H54 (cell line): Measurements from ENCODE around the gene ITGAD.

Source experiments
- DNase-seq: peaks from one replicate; pipeline ENCODE4 v3.0.0; 2011; ENCODE audit warnings: low spot score, mixed read lengths; ENCODE audit not compliant: insufficient read length
- FAIRE-seq: peaks from 3 replicates; lab custom pipeline; 2011; peaks lifted over from hg19 to GRCh38; lab: Jason Lieb, UNC
- POLR2A ChIP-seq: IDR thresholded peaks from 2 replicates; pipeline ENCODE4 v1.6.1; 2011; ENCODE audit warnings: low read depth, mild to moderate bottlenecking, low read length

ITGAD gene

DNA sequence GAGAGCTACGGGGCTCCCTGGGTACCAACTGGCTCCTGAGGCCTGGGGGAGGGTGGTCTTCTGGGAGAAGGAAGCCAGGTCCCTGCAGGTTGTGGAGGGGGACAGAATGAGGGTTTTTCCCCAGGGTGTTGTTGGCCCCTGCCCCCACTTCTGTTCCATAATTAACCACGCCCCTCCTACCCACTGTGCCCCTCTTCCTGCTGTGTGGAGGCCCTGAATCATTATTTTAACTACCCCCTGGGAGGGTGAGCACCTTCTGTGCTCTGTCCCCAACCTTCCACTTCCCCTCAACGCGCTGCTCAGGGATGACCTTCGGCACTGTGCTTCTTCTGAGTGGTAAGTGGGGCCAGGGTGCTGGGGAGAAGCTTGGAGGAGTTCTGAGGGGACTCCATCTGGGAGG lies at the start of gene ITGAD:
Gene ITGAD (plus strand): TSS at position 280 of the 400 bp plus-strand sequence. CDS start 26 bp downstream, at position 306.
- FAIRE-seq, result no peak
- no peak for DNase-seq
- no peak for TF ChIP-seq POLR2A

DNA sequence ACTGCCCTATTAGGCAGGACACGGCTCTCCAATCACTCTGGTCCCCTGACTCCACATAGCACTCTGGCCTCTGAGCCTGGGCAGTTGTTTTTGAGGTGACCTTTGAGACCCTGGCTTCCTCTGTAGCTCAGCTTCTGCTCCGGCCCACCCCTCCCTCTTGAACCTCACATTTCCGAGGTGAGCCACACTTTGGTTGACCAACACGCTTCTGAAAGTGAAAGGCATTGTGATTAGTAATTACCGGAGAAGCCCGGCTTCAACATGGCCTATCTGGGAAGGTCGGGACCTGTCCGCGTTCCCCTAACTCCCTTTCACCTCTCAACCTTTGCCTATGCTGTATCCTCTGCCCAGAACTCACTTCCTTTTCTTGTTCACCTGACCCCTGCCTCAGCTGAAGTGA lies 48.4 kb upstream of the ITGAD start:
- no peak for FAIRE-seq
- DNase-seq, result no peak

DNA sequence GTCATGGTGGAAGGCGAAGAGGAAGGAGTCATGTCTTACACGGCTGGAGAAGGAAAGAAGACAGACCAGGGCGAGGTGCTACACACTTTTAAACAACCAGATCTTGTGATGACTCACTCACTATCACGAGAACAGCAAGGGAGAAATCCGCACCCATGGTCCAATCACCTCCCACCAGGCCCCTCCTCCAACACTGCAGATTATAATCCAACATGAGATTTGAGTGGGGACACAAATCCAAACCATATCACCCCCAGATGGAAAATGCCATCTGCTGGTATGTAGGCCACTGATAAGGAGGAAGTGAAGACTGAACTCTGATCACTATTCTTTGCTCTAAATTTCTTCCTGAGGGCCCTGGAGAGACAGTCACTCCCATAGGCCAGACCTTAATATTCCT lies 45.7 kb upstream of the ITGAD start:
- no peak for TF ChIP-seq POLR2A
- FAIRE-seq (no peak), DNase-seq (no peak)

More for the DNA sequence above, 48.4 kb upstream of the ITGAD start:
- TF ChIP-seq POLR2A, result no peak

DNA sequence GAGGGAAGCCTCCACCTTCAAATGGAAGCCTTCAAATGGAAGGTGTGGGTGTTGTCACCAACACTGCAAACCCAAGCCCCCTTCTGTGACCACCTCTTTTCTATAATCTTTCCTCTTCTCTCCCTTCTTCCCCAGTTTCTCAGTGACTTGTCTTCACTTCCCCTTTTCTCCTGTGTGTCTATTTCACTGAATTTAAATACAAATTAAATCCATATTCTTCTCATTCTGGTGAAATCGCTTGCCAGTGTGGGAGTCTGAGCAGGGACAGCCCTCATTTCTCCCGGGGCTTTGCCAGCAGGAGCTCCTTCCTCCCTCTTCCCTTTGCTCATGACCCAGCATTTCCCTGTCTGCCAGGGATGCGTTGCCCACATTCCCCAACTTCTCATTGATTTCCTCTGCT lies 44.6 kb upstream of the ITGAD start:
- FAIRE-seq (no peak), DNase-seq (no peak)
- no peak for TF ChIP-seq POLR2A

DNA sequence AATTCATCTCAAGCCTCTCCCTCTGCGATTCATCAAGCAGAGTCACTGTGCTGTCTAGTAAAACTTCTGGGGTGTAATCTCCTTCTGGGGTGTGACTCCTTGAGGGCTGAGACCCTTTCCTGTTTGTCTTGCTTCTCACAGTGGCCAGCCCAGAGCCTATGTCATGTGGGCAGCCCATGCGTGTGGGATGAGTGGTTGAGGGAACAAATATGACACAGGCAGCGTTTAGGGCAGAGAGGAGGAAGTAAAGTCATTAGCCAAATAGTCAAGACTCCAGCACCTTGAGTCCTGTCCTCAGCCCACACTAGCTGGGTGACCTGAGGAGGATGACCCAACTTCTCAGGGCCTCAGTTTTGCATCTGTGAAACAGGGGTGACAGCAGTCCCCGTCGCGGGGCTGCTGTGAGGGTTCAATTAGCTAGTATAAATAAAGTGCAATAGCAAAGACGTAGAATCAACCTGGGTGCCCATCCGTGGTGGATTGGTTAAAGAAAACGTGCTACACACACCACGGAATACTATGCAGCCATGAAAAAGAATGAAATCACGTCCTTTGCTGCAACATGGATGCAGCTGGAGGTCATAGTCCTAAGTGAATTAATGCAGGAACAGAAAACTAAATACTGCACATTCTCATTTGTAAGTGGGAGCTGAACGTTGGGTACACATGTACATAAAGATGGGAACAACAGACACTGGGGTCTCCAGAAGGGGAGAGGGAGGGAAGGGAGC lies 42.7 kb upstream of the ITGAD start:
- no peak for FAIRE-seq

DNA sequence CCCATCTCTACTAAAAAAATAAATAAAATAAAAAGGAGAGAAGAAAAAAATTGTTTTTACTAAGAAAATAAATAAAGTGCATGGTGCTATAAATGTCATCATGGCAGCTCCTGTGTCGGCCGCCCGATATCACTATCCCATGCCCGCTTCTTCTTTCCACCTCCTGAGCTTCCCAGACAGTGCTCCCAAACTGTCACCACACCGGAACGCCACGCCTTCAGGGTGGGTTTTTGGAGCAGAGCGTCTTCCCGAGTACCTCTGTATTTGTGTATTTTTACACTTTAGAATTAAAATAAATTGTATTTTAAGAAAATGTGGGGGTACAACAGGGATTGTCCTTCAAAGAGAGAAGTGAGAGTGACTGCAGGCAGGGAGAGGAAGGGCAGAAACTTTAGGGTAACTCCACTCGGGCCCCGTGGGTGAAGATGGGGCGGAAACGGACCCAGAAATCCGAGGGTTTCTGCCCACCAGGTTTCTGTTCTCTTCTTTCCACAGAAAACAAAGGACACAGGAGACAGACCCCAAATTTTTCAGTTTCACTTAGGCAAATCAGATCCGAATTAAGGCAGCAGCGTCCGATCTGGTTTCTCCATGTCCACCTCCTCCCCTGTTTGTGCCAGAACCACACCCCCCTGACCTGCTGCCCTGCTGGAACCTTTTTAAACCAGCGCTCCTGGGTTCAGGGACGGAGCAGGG lies 41.7 kb upstream of the ITGAD start:
- DNase-seq (no peak), FAIRE-seq (no peak)
- no peak for TF ChIP-seq POLR2A

More for the DNA sequence above, 42.7 kb upstream of the ITGAD start:
- no peak for TF ChIP-seq POLR2A
- DNase-seq, result no peak

DNA sequence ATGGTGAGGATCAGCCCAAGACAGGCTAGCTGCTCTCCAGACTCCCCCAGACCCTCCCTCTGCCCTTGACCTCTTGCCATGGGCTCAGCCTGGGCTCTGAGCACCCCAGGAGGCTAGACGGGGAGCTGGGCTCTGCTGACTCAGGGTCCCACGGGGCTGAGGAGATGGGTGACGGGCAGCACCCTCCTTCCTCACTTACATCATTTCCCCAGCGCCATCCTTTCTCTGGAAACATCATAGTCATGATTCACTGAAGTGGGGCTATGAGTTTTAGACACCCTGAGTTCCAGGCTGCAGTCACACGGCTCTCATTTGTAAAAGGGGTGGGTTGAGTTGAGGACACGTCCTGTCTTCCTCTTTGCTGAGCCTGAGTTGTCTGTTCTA lies 41.2 kb upstream of the ITGAD start:
- TF ChIP-seq POLR2A, result no peak
- DNase-seq, result peak; percentile 24
- no peak for FAIRE-seq

DNA sequence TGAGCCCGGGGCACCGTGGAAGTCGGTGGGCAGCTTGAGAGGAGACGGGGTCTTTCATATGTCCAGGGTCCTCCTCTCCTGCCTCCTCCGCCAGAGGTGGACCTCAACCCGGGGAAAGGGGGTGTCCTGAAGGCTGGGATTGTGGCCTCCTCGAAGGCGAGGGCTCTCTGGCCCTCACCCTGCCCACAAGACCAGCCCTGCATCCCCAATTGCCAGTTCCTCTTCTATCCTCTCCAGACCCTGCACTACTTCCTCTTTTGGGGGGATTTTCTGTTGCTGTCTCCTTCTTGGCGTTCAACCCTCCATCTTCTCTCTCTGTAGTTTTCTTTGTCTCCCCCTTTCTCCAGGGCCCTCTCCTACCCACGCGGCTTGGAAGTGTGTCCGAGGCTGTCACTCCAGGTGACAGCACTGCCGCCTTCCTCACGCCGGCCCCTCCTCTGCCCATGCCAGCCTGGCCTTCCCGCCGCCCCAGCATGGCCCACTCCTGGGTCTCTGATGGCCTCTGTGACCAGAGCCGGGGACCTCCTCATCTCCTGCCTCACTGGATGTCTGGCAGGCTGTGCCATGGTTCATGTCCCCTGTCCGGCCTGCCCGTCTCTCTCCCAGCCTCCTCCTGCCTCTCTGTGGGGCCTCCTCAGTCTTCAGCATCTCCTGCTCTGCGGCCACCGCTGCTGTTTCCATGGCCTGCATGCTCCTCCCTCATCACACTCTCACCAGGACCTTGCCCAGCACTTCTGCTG lies 40.6 kb upstream of the ITGAD start:
- FAIRE-seq (no peak), DNase-seq (no peak)
- TF ChIP-seq POLR2A, result no peak

DNA sequence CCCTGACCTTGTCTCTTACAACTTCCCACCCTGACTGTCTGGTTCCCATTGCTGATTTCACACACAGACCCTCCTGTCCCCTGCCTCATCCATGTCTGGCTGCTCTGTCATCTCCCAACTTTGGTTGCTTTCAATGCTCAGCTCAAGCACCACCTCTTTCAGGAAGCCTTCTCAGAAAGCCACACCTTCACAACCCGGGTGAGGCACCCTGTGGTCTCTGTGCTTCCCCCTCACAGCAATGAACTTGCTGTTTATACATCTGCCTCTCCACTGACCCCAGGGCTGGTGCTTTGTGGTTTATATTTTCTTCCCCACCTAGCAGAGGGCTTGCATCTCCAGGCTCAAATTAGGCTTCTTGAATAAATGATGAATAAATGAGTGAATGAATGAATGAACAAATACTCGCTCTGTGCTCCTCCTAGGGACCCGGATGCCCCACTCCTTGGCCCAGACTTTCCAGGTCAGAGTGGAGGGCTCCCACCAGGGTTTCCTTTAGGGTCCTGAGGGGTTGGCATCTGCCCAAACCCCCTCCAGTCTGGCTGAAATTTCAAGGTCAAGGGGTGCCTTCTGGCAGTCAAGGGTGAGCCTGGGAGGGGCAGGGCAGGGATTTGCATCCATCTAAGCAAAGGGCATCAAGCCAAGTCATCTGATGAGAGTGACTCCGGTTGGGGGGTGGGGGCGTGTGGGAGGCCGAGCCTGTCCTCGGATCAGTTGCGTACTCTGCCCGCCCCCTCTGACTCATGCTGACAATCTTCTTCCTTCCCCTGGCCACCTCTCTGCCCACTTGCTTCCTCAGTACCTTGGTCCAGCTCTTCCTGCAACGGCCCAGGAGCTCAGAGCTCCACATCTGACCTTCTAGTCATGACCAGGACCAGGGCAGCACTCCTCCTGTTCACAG lies 38.5 kb upstream of the ITGAD start, which contains the start of gene ITGAX:
Gene ITGAX (plus strand): TSS at position 783 of the 898 bp plus-strand sequence. CDS start 79 bp downstream, at position 862.
- DNase-seq (peak; percentile 83), FAIRE-seq (peak; percentile 75)
- TF ChIP-seq POLR2A, result 0 out of 2 replicates have a peak, but pooled peaks have one; percentile 16

DNA sequence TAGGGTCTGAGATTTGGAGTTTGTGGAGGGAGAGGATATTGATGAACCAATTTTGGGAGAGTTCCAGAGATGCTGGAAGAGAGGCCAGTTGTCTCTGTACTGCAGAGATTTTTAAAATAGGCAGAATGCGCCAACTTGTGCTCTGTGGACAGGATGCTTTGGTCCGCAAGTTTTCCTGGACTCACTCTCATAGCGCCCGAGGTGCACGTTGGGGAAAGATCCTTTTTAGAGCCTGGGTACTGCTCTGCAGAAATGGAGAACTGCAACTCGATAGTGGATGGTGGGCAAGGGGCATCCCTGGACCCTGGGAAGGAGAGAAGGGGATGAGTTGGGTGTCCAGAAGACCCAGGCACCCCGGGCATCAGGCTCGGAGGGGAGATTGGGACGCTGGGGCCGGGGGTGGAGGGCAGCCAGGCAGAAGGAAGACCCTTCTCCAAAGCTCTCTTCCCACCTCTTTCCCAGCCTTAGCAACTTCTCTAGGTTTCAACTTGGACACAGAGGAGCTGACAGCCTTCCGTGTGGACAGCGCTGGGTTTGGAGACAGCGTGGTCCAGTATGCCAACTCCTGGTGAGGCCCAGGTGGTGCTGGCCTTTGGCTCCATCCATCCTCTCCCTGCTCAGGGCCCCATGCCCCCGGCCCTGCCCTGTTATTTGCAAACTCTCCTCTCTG lies 37.6 kb upstream of the ITGAD start:
- no peak for FAIRE-seq
- TF ChIP-seq POLR2A, result no peak
- DNase-seq, result no peak

DNA sequence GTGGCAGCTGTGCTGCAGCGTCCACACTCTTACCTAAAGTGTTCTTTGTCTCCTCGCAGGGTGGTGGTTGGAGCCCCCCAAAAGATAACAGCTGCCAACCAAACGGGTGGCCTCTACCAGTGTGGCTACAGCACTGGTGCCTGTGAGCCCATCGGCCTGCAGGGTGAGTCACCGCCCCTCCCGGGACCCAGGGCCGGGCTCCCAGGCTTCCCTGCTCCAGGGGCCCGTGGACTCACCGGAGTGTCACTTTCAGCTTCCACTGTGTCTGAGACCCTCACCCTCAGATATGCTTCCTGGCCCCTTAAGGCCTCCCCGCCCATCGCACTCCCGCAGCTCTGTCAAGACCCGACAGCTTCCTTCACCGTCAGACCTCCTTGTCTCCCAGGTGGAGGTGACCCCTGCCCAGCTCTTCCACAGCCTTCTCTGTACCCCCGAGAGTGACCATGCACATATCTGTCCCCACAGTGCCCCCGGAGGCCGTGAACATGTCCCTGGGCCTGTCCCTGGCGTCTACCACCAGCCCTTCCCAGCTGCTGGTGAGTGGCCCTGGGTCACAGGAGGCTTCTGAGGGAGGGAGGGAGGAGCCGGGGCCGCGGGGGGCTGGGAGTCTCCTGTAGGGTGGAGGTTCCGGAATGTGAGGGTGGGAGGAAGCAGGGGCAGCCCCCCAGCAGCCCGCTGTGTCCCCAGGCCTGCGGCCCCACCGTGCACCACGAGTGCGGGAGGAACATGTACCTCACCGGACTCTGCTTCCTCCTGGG lies 36.4 kb upstream of the ITGAD start:
- no peak for TF ChIP-seq POLR2A
- FAIRE-seq, result no peak
- no peak for DNase-seq

DNA sequence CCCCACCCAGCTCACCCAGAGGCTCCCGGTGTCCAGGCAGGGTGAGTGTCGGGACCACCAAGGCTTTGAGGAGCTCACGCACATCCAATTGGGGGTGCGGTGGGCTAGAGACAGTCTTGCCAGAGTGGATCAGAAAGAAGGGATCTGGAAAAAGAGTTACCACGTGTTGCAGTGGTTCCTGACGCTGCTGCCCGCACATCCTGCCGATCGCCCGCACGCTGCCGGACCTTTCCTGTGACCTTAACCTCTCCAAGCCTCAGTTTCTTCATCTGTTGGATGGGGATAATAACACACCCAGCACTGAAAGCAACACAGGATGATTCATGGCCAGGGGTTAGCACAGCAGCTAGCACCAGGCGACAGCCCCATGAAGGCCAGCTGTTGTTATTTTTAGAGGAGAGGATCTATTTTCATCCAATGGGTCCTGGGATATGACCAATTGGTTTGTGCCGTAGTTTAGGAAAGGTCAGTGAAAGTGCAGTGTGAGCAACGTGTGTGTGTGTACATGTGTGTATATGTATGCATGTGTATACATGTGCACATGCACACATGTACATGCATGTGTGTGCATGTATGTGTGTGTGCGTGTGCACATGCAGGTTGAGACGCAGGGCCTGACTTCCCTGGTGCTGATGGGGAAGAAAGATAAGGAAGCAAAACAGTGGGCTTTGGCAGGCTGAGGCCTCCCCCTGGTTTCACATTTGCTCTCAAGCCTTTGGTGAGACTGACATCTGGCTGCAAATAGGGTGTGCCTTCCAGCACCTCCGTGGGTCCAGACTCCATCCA lies 35.6 kb upstream of the ITGAD start:
- no peak for DNase-seq
- no peak for TF ChIP-seq POLR2A
- FAIRE-seq, result no peak
